ENCODE results near the gene GATD1.

GRCh38 chr11:765025-765801, 12.1 kb downstream of the GATD1 start:
- peak; percentile 64 for TF ChIP-seq CTCF (IDR thresholded peaks at IDR 0.05; ENCODE audit: low read length)
- no peak for TF ChIP-seq EZH2phosphoT487 (IDR thresholded peaks at IDR 0.05; ENCODE audit: low read length)

Data from MM.1S (cell line).